Omental fat pad (tissue), 4 donors: ENCODE results near the gene INPP4B. TPM values are rescaled to one million over a fixed set of nuclear protein-coding genes. Genes with fewer than 3 reads are reported as not detected.

Source experiments
- ATAC-seq: fragments of 150-250 bp; one replicate; pipeline ENCODE4 v1.9.1; 2016; ENCODE audit warnings: mild to moderate bottlenecking, moderate library complexity; ENCODE audit not compliant: low FRiP score
- DNase-seq: peaks from one replicate; pipeline ENCODE4 v3.0.0-alpha.2; 2019; ENCODE audit warnings: low spot score
- CTCF ChIP-seq, 3 donors: fragments of 450-650 bp; IDR thresholded peaks; one replicate each; pipeline ENCODE4 v1.5.1; 2016 to 2017; ENCODE audit warnings: antibody characterized with exemption in 3 of 3, mild to moderate bottlenecking in 3 of 3, moderate library complexity in 2 of 3
- total RNA-seq, 4 donors: library from RNA; depleted of rRNA; stranded (reverse); fragments of >200 nt; gene quantifications; one replicate each; pipeline ENCODE4 v1.1.0, GENCODE V29; 2016

The INPP4B gene
- total RNA-seq, 4 donors from 2014 or later = 6.6 to 54.2 (median 14.2) TPM

GRCh38 chr4:142696334-142697122, 149.6 kb downstream of the INPP4B start:
- no peak for TF ChIP-seq CTCF (IDR thresholded peaks at IDR 0.05)
- ATAC-seq (no peak), DNase-seq (no peak)

- no peak for ATAC-seq
- DNase-seq = no peak
- TF ChIP-seq CTCF (IDR thresholded peaks at IDR 0.05) = no peak
These were observed 155.5 kb downstream of the INPP4B start for GRCh38 chr4:142690406-142691163.

- no peak for TF ChIP-seq CTCF (IDR thresholded peaks at IDR 0.05)
- no peak for DNase-seq
- ATAC-seq = no peak
These were observed 158.4 kb downstream of the INPP4B start for GRCh38 chr4:142687547-142688275.

- DNase-seq (no peak), ATAC-seq (no peak)
- TF ChIP-seq CTCF (IDR thresholded peaks at IDR 0.05) = no peak
These were observed 160.0 kb downstream of the INPP4B start for GRCh38 chr4:142686081-142686480.

- no peak for DNase-seq
- no peak for ATAC-seq
- no peak for TF ChIP-seq CTCF (IDR thresholded peaks at IDR 0.05)
These were observed 162.1 kb downstream of the INPP4B start for GRCh38 chr4:142683997-142684396.

- no peak for TF ChIP-seq CTCF (IDR thresholded peaks at IDR 0.05)
- ATAC-seq (no peak), DNase-seq (no peak)
These were observed 162.6 kb downstream of the INPP4B start for GRCh38 chr4:142683503-142683902.
